Vagina (tissue), 2 donors: ENCODE measurements around the gene SEPTIN2.

Experiments
- CTCF ChIP-seq, 3 experiments: fragments of 450-650 bp in 2 of 3; fragments of 200-600 bp in 1 of 3; sonication (generic) in 1 of 3; IDR thresholded peaks; one replicate each; pipeline ENCODE4 v1.5.1; 2017 to 2019; ENCODE audit warnings: antibody characterized with exemption in 3 of 3, mild to moderate bottlenecking in 2 of 3, moderate library complexity in 2 of 3
- POLR2A ChIP-seq, 2 donors: fragments of 450-650 bp; IDR thresholded peaks; one replicate each; pipeline ENCODE4 v1.6.1; 2017; ENCODE audit warnings: antibody characterized with exemption in 2 of 2, mild to moderate bottlenecking in 2 of 2, moderate library complexity in 2 of 2

- TF ChIP-seq CTCF (IDR thresholded peaks at IDR 0.05): no peak
- TF ChIP-seq POLR2A (IDR thresholded peaks at IDR 0.05): no peak
Measured at GRCh38 chr2:241312082-241312481, 3.6 kb upstream of the SEPTIN2 start.
